Spleen (tissue), 11 donors: ENCODE results near the gene TNFRSF18. TPM values are rescaled to one million over a fixed set of nuclear protein-coding genes. Genes with fewer than 3 reads are reported as not detected.

Experiments used
- DNase-seq: peaks from one replicate; pipeline ENCODE4 v3.0.0-alpha.2; 2020
- H3K27ac ChIP-seq, 8 donors: fragments of 200-600 bp; sonication (generic) in 7 of 8; 1 replicate in 4 of 8; 2 replicates in 4 of 8; pipeline versions ENCODE4 v1.5.0 to v1.8.0; 2016 to 2021; ENCODE audit warnings: inconsistent platforms in 4 of 8, mild to moderate bottlenecking in 4 of 8, moderate library complexity in 1 of 8
- H3K27me3 ChIP-seq, 7 donors: fragments of 200-600 bp; sonication (generic) in 6 of 7; replicated peaks in 1 of 7; 1 replicate in 4 of 7; 2 replicates in 3 of 7; pipeline versions ENCODE4 v1.5.0 to v1.8.0; 2016 to 2021; ENCODE audit warnings: inconsistent platforms in 3 of 7, mild to moderate bottlenecking in 1 of 7
- H3K36me3 ChIP-seq, 6 donors: fragments of 200-600 bp; sonication (generic) in 5 of 6; 1 replicate in 4 of 6; 2 replicates in 2 of 6; pipeline versions ENCODE4 v1.5.0 to v1.8.0; 2016 to 2021; ENCODE audit warnings: inconsistent platforms in 2 of 6
- H3K4me1 ChIP-seq, 6 donors: fragments of 200-600 bp; sonication (generic) in 5 of 6; 1 replicate in 3 of 6; 2 replicates in 3 of 6; pipeline versions ENCODE4 v1.5.0 to v1.8.0; 2016 to 2021; ENCODE audit warnings: inconsistent platforms in 3 of 6
- H3K4me3 ChIP-seq, 8 donors: fragments of 200-600 bp; sonication (generic) in 7 of 8; 1 replicate in 4 of 8; 2 replicates in 4 of 8; pipeline versions ENCODE4 v1.5.0 to v1.8.0; 2016 to 2021; ENCODE audit warnings: inconsistent platforms in 4 of 8, mild to moderate bottlenecking in 4 of 8, moderate library complexity in 2 of 8
- H3K9me3 ChIP-seq, 8 donors: fragments of 200-600 bp; sonication (generic) in 7 of 8; 1 replicate in 4 of 8; 2 replicates in 4 of 8; pipeline versions ENCODE4 v1.5.0 to v1.8.0; 2016 to 2021; ENCODE audit warnings: inconsistent platforms in 4 of 8
- CTCF ChIP-seq, 11 experiments: fragments of 200-600 bp in 7 of 11; fragments of 450-650 bp in 4 of 11; sonication (generic) in 4 of 11; IDR thresholded peaks in 8 of 11; conservative IDR thresholded peaks in 3 of 11; 1 replicate in 7 of 11; 2 replicates in 4 of 11; pipeline versions ENCODE4 v1.4.0 to v1.8.0; 2016 to 2021; ENCODE audit warnings: antibody characterized with exemption in 11 of 11, inconsistent platforms in 4 of 11, mild to moderate bottlenecking in 1 of 11
- POLR2A ChIP-seq, 3 donors: fragments of 450-650 bp; IDR thresholded peaks; one replicate each; pipeline ENCODE4 v1.5.1; 2017; ENCODE audit warnings: antibody characterized with exemption in 3 of 3, mild to moderate bottlenecking in 1 of 3
- POLR2AphosphoS5 ChIP-seq, 3 donors: sonication (generic); formaldehyde crosslinking; IDR thresholded peaks; one replicate each; pipeline ENCODE4 v1.5.1; 2017; ENCODE audit warnings: antibody characterized with exemption in 3 of 3
- WGBS, 5 donors: extraction: QIAGEN DNeasy Blood & Tissue Kit in 3 of 5; methylation state at CpG; one replicate each; pipeline versions ENCODE4 v1.1.5 to v1.1.7; 2013 to 2018; 5-methylcytosine and 5-hydroxymethylcytosine counted together
- intact Hi-C: fragments of 100-400 bp; cut with DNase I; formaldehyde crosslinking; loops from one replicate; pipeline ENCODE4 v1.15.0; 2023; ENCODE audit warnings: low total_unique reads
- polyA plus RNA-seq, 3 donors: library from polyadenylated mRNA; stranded (reverse); fragments of 200-250 nt; gene quantifications; one replicate each; pipeline ENCODE4 v1.2.1, GENCODE V29; 2013
- total RNA-seq, 7 donors: library from RNA; depleted of rRNA in 3 of 7; stranded (reverse); fragments of >200 nt in 3 of 7; fragmentation: NEBNext Ultra II Directional in 4 of 7; extraction: Animal tissue kit (Norgen Biotek cat#: 25700) in 4 of 7; gene quantifications; one replicate each; pipeline versions ENCODE4 v1.1.0 to v1.2.1, GENCODE V29; 2016 to 2021
- donor health status: healthy with polysubstance abuse.
- donor health status: DM: no; HTN: no; CAD: no; lungs with moderate emphysema.
- donor health status: DM: no; HTN: no; CAD: no.
- donor health status: Bipolar disorder and iron deficiency.
- donor health status: healthy.
- donor health status: DM: no; HTN: no; CAD: no.
- donor health status: DM: yes; HTN: yes; CAD: no.

Gene TNFRSF18
- total and polyA plus RNA-seq, 10 donors, result 5.2 to 16.3 (median 7.6) TPM

DNA sequence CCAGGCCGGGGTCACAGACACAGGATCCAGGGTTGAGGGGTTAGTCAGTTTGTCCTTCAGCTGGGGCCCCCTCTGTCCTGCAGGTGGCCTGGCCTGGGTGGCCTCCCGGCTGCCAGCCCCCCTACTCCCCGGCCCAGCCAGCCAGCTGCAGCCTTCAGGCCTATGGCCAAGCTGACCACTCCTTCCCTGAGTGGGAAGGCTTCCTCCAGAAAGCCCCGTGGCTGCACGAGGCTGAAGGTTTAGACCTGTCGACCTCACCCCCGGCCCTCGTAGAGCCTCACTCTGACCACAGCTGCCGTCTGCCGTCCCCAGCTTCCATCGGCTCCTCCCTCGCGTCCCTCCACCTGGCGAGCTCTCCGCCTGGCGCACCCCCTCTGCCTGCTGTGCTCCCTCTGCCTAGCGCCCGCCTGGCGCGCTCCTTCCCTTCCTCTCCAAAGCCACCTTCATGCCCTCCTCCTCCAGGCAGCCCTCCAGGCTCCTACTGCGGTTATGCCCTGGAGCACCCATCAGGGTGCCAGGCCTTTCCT, 23.1 kb downstream of the TNFRSF18 start:
- Histone ChIP-seq H3K27ac (no peak overlapping the region), H3K4me1 (peaks cover 0 to 25% (median 15%) of the 10 kb centered on the region in 6 donors), H3K4me3 (peak overlapping the region in 1 of 8 donors; percentile 22), H3K36me3 (no peaks in the 10 kb centered on the region), H3K9me3 (no peaks in the 10 kb centered on the region), H3K27me3 (peaks cover 0 to 56% (median 22%) of the 10 kb centered on the region in 7 donors)
- intact Hi-C loops, result no loop called here
- WGBS, 5 donors, result 61 to 66% (median 65%) methylated on average over 20 to 21 of the region's 21 CpGs
- DNase-seq, result peak; percentile 72
- no peak for TF ChIP-seq CTCF (IDR thresholded peaks at IDR 0.05 in 8 of 11, conservative IDR thresholded peaks at IDR 0.05 in 3 of 11)

GRCh38 chr1:1182491-1183220, 23.7 kb downstream of the TNFRSF18 start:
- peaks cover 0 to 25% (median 15%) of the 10 kb centered on the region in 6 donors for H3K4me1 ChIP-seq
- DNase-seq, result peak; percentile 63
- no peak overlapping the region for H3K27ac ChIP-seq
- peaks cover 0 to 62% (median 26%) of the 10 kb centered on the region in 7 donors for H3K27me3 ChIP-seq
- peak overlapping the region in 1 of 8 donors; percentile 22 for H3K4me3 ChIP-seq
- 25 to 82% (median 29%) methylated on average over 9 to 39 of the region's 39 CpGs for whole genome bisulfite sequencing, 5 donors
- no peaks in the 10 kb centered on the region for H3K36me3 ChIP-seq
- TF ChIP-seq POLR2AphosphoS5 (IDR thresholded peaks at IDR 0.05) (peak in 2 of 3 donors; percentile 14 to 24), POLR2A (IDR thresholded peaks at IDR 0.05) (no peak)
- no peaks in the 10 kb centered on the region for H3K9me3 ChIP-seq
- intact Hi-C loops, result no loop called here

DNA sequence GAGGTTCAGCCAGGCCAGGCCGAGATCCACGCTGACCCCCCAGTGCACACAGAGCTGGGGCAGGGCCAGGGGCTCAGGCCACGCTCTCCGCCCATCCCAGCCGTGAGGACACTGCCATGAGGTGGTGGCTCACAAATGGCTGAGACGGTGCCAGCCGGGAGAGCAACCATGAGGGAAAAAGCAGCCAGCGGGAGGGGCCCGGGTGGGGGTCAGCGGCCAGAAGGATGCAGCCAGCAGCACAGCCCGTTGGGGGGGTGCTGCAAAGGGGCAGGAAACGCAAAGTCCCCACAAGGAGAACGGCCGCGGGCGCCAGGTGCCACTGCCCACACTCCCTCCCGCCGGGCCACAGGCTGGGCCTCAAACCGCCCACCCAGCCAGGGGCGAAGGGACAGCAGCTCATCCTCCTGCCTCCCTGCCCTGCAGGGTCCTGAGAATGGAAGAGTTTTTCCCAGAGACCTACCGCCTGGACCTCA, 24.4 kb downstream of the TNFRSF18 start:
- H3K27me3 ChIP-seq, result peaks cover 0 to 69% (median 31%) of the 10 kb centered on the region in 7 donors
- H3K4me1 ChIP-seq, result peaks cover 0 to 25% (median 15%) of the 10 kb centered on the region in 6 donors
- H3K36me3 ChIP-seq, result no peaks in the 10 kb centered on the region
- H3K4me3 ChIP-seq, result no peak overlapping the region
- TF ChIP-seq CTCF (IDR thresholded peaks at IDR 0.05 in 8 of 11, conservative IDR thresholded peaks at IDR 0.05 in 3 of 11), result no peak
- no peak for TF ChIP-seq POLR2A (IDR thresholded peaks at IDR 0.05)
- TF ChIP-seq POLR2AphosphoS5 (IDR thresholded peaks at IDR 0.05), result no peak
- H3K9me3 ChIP-seq, result no peaks in the 10 kb centered on the region
- intact Hi-C loops, result no loop called here
- H3K27ac ChIP-seq, result no peak overlapping the region
- DNase-seq, result no peak
- 55 to 76% (median 71%) methylated on average over 10 to 21 of the region's 21 CpGs for WGBS, 5 donors

- Histone ChIP-seq H3K36me3 (no peaks in the 10 kb centered on the region), H3K27ac (no peak overlapping the region), H3K4me1 (peaks cover 0 to 25% (median 15%) of the 10 kb centered on the region in 6 donors), H3K27me3 (peaks cover 0 to 75% (median 31%) of the 10 kb centered on the region in 7 donors), H3K4me3 (no peak overlapping the region), H3K9me3 (no peaks in the 10 kb centered on the region)
- intact Hi-C loops, result no loop called here
- no peak for DNase-seq
- 84 to 92% (median 89%) methylated on average over 24 to 26 of the region's 26 CpGs for WGBS, 5 donors
- TF ChIP-seq CTCF (IDR thresholded peaks at IDR 0.05 in 8 of 11, conservative IDR thresholded peaks at IDR 0.05 in 3 of 11), result no peak
Measured at GRCh38 chr1:1181129-1181937, 25.1 kb downstream of the TNFRSF18 start.
